ENCODE results near the gene MAN1C1.

- TF ChIP-seq HCFC1 (IDR thresholded peaks at IDR 0.05; ENCODE audit: low read length) (no peak), JUND (IDR thresholded peaks at IDR 0.05; ENCODE audit: low read depth, low read length) (no peak), SIX5 (IDR thresholded peaks at IDR 0.05; ENCODE audit: low read depth, low read length, severe bottlenecking) (no peak), SIN3A (IDR thresholded peaks at IDR 0.05; ENCODE audit: low read depth, low read length) (no peak), MEF2B (IDR thresholded peaks at IDR 0.05; ENCODE audit: partially characterized antibody, poor library complexity, severe bottlenecking) (no peak), POLR2A (IDR thresholded peaks at IDR 0.05; ENCODE audit: low read depth, low read length) (no peak), MXI1 (IDR thresholded peaks at IDR 0.05; ENCODE audit: low read depth, low read length) (no peak), NR2C2 (IDR thresholded peaks at IDR 0.05; ENCODE audit: borderline replicate concordance, control insufficient read depth, insufficient read length, low read depth) (no peak)
- TF ChIP-seq, protein P1, sequence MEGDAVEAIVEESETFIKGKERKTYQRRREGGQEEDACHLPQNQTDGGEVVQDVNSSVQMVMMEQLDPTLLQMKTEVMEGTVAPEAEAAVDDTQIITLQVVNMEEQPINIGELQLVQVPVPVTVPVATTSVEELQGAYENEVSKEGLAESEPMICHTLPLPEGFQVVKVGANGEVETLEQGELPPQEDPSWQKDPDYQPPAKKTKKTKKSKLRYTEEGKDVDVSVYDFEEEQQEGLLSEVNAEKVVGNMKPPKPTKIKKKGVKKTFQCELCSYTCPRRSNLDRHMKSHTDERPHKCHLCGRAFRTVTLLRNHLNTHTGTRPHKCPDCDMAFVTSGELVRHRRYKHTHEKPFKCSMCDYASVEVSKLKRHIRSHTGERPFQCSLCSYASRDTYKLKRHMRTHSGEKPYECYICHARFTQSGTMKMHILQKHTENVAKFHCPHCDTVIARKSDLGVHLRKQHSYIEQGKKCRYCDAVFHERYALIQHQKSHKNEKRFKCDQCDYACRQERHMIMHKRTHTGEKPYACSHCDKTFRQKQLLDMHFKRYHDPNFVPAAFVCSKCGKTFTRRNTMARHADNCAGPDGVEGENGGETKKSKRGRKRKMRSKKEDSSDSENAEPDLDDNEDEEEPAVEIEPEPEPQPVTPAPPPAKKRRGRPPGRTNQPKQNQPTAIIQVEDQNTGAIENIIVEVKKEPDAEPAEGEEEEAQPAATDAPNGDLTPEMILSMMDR (IDR thresholded peaks at IDR 0.05 in 2 of 3, conservative IDR thresholded peaks at IDR 0.05 in 1 of 3; ENCODE audit: control insufficient read depth in 2 of 3, extremely low read depth in 1 of 3, insufficient read depth in 1 of 3, low read depth in 3 of 3, low read length in 3 of 3), result no peak
Measured at GRCh38 chr1:25614501-25615171, 2.0 kb upstream of the MAN1C1 start.

Measured in GM12878 (cell line).